Esophagus muscularis mucosa (tissue), 4 donors: ENCODE measurements around the gene SOS1. TPM values are rescaled to one million over a fixed set of nuclear protein-coding genes. Genes with fewer than 3 reads are reported as not detected.

Source experiments
- DNase-seq: peaks from one replicate; pipeline ENCODE4 v3.0.0-alpha.2; 2017; ENCODE audit errors: extremely low spot score
- H3K27ac ChIP-seq, 4 donors: fragments of 200-600 bp; sonication (generic); replicated peaks in 1 of 4; 1 replicate in 3 of 4; 2 replicates in 1 of 4; pipeline ENCODE4 v1.5.1; 2016 to 2019; ENCODE audit warnings: mild to moderate bottlenecking in 1 of 4
- H3K27me3 ChIP-seq, 4 donors: fragments of 200-600 bp; sonication (generic); one replicate each; pipeline versions ENCODE4 v1.5.1 to v1.6.0; 2016 to 2019
- H3K36me3 ChIP-seq, 4 donors: fragments of 200-600 bp; sonication (generic); one replicate each; pipeline ENCODE4 v1.5.1; 2016 to 2019
- H3K4me1 ChIP-seq, 4 donors: fragments of 200-600 bp; sonication (generic); one replicate each; pipeline ENCODE4 v1.5.1; 2016 to 2019
- H3K4me3 ChIP-seq, 4 donors: fragments of 200-600 bp; sonication (generic); 1 replicate in 2 of 4; 2 replicates in 2 of 4; pipeline ENCODE4 v1.5.1; 2016 to 2019; ENCODE audit warnings: mild to moderate bottlenecking in 4 of 4, moderate library complexity in 1 of 4
- H3K9me3 ChIP-seq, 4 donors: fragments of 200-600 bp; sonication (generic); 1 replicate in 3 of 4; 2 replicates in 1 of 4; pipeline ENCODE4 v1.5.1; 2016 to 2019
- CTCF ChIP-seq, 3 experiments: fragments of 200-600 bp in 2 of 3; fragments of 450-650 bp in 1 of 3; sonication (generic) in 2 of 3; IDR thresholded peaks; one replicate each; pipeline ENCODE4 v1.5.1; 2017 to 2019; ENCODE audit warnings: antibody characterized with exemption in 3 of 3, mild to moderate bottlenecking in 2 of 3, moderate library complexity in 1 of 3
- EP300 ChIP-seq: sonication (generic); formaldehyde crosslinking; IDR thresholded peaks from one replicate; pipeline ENCODE4 v1.6.1; 2017; ENCODE audit warnings: antibody characterized with exemption
- POLR2A ChIP-seq: fragments of 450-650 bp; IDR thresholded peaks from one replicate; pipeline ENCODE4 v1.6.1; 2017; ENCODE audit warnings: antibody characterized with exemption, moderate library complexity, mild to moderate bottlenecking, low read depth
- POLR2AphosphoS5 ChIP-seq, 2 donors: sonication (generic); formaldehyde crosslinking; IDR thresholded peaks; one replicate each; pipeline ENCODE4 v1.6.1; 2017; ENCODE audit warnings: antibody characterized with exemption in 2 of 2
- WGBS: methylation state at CpG from one replicate; pipeline ENCODE4 v1.1.5; 2018; 5-methylcytosine and 5-hydroxymethylcytosine counted together
- intact Hi-C: fragments of 100-400 bp; cut with DNase I; formaldehyde crosslinking; loops from one replicate; pipeline ENCODE4 v1.15.1; 2023
- total RNA-seq, 4 donors: library from RNA; depleted of rRNA; stranded (reverse); fragments of >200 nt; gene quantifications; one replicate each; pipeline versions ENCODE4 v1.1.0 to v1.2.1, GENCODE V29; 2016

Gene SOS1
- total RNA-seq, 4 donors from 2014 or later: 33.3 to 48.6 (median 35.7) TPM

- intact Hi-C loops: no loop called here
- peaks cover 8 to 20% (median 17%) of the 10 kb centered on the region in 4 donors for H3K4me1 ChIP-seq
- no peak overlapping the region for H3K27ac ChIP-seq
- no peaks in the 10 kb centered on the region for H3K9me3 ChIP-seq
- no peak for DNase-seq
- TF ChIP-seq POLR2A (no peak), EP300 (no peak), POLR2AphosphoS5 (IDR thresholded peaks at IDR 0.05) (no peak), CTCF (IDR thresholded peaks at IDR 0.05) (no peak)
- H3K27me3 ChIP-seq: no peaks in the 10 kb centered on the region
- peaks cover 5 to 12% (median 7%) of the 10 kb centered on the region in 4 donors for H3K36me3 ChIP-seq
- no peak overlapping the region for H3K4me3 ChIP-seq
Observed at GRCh38 chr2:39020383-39020782, 100.5 kb downstream of the SOS1 start.

GRCh38 chr2:39018638-39019037, 102.2 kb downstream of the SOS1 start:
- TF ChIP-seq EP300: no peak
- no peak for TF ChIP-seq POLR2AphosphoS5 (IDR thresholded peaks at IDR 0.05)
- TF ChIP-seq POLR2A: no peak
- H3K36me3 ChIP-seq: peaks cover 5 to 15% (median 10%) of the 10 kb centered on the region in 4 donors
- H3K27ac ChIP-seq: peak overlapping the region in 3 of 4 donors; percentile 8 to 24 (median 9)
- peaks cover 8 to 18% (median 15%) of the 10 kb centered on the region in 4 donors for H3K4me1 ChIP-seq
- H3K4me3 ChIP-seq: no peak overlapping the region
- intact Hi-C loops: no loop called here
- H3K27me3 ChIP-seq: no peaks in the 10 kb centered on the region
- WGBS: 79% methylated on average over 4 of the region's 4 CpGs
- no peak for DNase-seq
- no peaks in the 10 kb centered on the region for H3K9me3 ChIP-seq

- no peak for DNase-seq
- Histone ChIP-seq H3K4me3 (no peak overlapping the region), H3K9me3 (no peaks in the 10 kb centered on the region), H3K27me3 (no peaks in the 10 kb centered on the region), H3K27ac (no peak overlapping the region), H3K4me1 (peaks cover 8 to 18% (median 15%) of the 10 kb centered on the region in 4 donors), H3K36me3 (peaks cover 10 to 20% (median 17%) of the 10 kb centered on the region in 4 donors)
- intact Hi-C loops: no loop called here
- TF ChIP-seq CTCF (IDR thresholded peaks at IDR 0.05) (no peak), EP300 (no peak), POLR2A (no peak), POLR2AphosphoS5 (IDR thresholded peaks at IDR 0.05) (no peak)
Observed at GRCh38 chr2:39017334-39017733, 103.5 kb downstream of the SOS1 start.

- TF ChIP-seq POLR2A (no peak), CTCF (IDR thresholded peaks at IDR 0.05) (no peak), EP300 (no peak), POLR2AphosphoS5 (IDR thresholded peaks at IDR 0.05) (no peak)
- no peak for DNase-seq
- intact Hi-C loops: no loop called here
- H3K27me3 ChIP-seq: no peaks in the 10 kb centered on the region
- H3K9me3 ChIP-seq: no peaks in the 10 kb centered on the region
- WGBS: 100% methylated on average over 1 of the region's 1 CpG
- H3K4me3 ChIP-seq: no peak overlapping the region
- H3K4me1 ChIP-seq: peaks cover 8 to 18% (median 15%) of the 10 kb centered on the region in 4 donors
- H3K36me3 ChIP-seq: peaks cover 17 to 35% (median 31%) of the 10 kb centered on the region in 4 donors
- H3K27ac ChIP-seq: no peak overlapping the region
Observed at GRCh38 chr2:39015424-39015823, 105.4 kb downstream of the SOS1 start.

- H3K36me3 ChIP-seq: peaks cover 24 to 51% (median 43%) of the 10 kb centered on the region in 4 donors
- DNase-seq: no peak
- H3K27ac ChIP-seq: no peak overlapping the region
- no peaks in the 10 kb centered on the region for H3K9me3 ChIP-seq
- peaks cover 8 to 18% (median 15%) of the 10 kb centered on the region in 4 donors for H3K4me1 ChIP-seq
- no peaks in the 10 kb centered on the region for H3K27me3 ChIP-seq
- TF ChIP-seq POLR2A: no peak
- TF ChIP-seq EP300: no peak
- TF ChIP-seq CTCF (IDR thresholded peaks at IDR 0.05): no peak
- TF ChIP-seq POLR2AphosphoS5 (IDR thresholded peaks at IDR 0.05): no peak
- H3K4me3 ChIP-seq: no peak overlapping the region
- WGBS: 90% methylated on average over 3 of the region's 3 CpGs
- intact Hi-C loops: no loop called here
Observed at GRCh38 chr2:39013871-39014270, 107.0 kb downstream of the SOS1 start.
